Measurements from ENCODE around the gene LRCH3.

Gene LRCH3

DNA sequence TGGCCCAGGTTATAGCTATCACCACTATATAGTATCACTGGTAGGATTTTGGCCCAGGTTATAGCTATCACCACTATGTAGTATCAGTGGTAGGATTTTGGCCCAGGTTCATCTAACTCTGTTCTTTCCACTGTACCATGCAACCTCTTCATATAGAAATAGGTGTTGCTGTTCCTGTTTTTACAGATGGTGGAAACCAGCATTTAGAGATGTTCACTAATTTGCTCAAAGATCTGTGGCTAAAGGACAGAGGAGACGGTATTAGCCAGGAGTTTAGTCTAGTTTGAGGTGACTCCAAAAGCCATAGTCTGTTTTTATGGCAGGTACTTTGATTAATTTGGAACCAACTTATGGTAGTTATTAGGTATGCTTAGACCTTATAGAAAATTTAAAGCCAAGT lies 3.1 kb downstream of the LRCH3 start:
- no peak for DNase-seq

DNA sequence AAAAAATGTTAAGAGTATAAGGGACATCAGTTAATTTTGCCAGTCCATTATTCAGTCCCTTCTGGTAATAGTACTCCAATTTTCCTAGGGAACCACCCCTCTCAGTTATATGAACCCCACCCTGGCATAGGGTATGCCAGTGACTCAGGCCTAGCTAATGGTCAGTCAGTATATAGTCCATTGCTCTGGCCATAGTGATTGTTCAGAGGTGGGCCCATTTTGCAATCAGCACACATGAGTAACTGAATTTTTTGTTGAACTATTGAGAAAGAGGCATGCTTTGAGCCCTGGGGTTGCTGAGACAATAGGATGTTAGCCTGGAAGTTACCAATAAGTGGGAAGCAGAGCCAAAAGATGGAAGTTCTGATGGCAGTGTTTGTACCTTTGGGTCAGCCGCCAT lies 4.1 kb downstream of the LRCH3 start:
- no peak for DNase-seq

DNA sequence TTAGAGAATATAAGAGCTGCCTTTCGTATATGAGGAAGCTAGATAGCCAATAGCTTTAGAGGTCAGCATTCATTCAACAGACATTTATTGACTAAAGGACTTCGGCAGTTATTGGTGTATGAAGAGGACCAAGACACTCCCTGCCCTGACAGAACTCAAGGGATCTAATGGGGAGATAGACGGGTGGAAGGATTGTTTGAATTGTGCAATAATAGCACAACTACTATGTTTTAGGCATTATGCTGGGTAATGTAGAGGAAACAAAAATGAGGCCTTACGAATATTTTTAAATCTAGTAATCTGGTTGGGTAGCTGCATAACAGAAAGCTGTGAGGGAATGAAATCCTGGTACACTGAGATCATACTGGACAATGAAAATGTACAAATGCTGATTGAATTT lies 5.0 kb downstream of the LRCH3 start:
- DNase-seq: no peak

DNA sequence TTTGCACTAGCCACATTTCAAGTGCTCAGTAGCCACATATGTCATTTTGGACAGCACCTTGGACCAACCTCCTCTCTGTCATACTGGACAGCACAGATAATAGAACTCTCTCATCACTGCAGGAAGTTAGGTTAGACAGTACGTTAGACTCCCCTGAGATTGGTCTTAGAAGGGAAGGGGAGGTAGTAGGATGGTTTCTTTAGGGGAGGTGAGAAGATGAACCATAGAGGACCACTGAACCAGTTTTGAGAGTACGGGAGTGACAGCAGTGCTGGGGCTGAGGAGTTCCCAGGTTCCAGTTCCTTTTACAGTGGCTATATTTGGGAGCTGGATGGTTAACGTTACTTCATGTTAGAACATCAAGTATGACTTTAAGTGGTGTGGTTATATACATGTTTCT lies 7.8 kb downstream of the LRCH3 start:
- no peak for DNase-seq

DNA sequence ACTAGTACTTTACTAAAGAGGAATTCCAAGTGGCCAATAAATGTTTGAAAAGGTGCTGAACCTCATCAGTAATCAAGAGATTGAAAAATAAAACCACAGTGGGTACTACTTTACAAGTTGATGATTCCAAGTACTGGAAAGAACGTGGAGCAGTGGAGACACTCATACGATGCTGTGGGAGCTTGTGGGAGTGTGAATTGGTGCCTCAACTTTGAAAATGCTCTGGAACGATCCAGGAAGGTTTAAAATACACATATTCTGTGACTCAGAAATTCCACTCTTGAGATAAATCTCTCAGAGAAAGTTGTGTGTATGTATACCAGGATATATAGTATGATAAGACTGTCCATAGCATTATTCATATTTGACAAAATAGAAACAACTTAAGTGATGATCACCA lies 9.3 kb downstream of the LRCH3 start:
- DNase-seq: no peak

DNA sequence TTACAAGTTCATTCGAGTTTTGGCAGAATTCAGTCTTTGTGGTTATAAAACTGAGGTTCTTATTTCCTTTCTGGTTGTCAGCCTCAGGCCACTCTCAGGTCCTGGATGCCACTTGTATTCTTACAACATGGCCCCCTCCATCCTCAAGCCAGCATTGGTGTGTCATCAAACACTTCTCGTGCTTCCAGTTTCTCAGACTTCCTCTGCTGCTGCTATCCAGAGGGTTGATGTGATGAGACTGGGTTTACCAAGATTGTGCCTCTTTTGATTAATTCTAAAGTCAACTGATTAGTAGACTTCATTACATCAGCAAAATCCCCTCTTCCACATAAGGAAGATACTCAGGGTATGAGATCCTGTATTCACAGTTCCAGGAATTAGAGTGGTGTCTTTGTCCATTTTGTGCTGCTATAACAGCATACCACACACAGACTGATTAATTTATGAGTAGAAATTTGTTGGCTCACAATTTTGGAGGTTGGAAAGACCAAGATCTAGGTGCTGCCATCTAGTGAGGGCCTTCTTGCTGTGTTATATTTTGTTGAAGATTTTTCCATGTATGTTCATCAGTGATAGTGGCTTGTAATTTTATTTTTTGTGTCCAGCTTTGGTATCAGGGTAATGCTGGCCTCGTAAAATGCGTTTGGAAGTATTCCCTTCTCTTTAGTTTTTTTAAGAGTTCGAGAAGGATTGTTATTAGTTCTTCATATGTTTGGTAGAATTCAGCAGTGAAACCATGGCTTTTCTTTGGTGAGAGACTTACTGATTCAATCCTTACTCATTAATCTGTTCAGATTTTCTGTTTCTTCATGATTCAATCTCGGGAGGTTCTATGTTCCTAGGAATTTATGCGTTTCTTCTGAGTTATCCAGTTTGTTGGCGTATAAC lies 11.1 kb downstream of the LRCH3 start:
- DNase-seq: no peak

DNA sequence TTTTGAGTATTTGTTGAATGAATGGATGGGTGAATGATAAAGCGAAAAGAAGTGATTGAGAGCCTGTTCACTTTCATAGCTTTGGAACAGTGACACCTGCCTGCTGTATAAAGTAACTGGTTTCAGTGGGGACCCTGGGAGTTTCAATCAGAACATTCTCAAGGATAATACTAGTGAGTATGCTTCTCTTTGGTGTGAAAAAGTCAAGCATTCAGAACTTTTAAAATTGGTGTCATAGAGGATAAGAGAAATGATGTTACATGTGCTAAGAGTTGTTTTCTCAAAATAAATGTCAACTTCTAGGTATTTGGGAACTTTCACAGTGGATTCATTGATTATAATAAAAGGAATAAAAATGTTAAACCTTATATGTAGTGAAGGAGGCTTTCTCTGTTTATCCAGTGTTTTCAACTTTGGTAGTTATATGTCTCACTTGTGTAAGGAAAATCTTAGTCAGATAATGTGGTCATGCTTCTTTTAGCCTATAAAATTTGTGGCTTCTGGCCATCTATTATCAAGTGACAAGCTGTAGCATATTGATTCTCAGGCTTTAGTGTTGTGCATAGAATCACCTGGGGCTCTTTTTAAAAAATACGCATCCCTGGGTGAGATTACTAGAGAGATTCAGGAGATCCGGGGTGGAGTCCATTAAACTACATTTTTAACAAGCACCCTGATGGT lies 11.9 kb downstream of the LRCH3 start:
- no peak for DNase-seq

DNA sequence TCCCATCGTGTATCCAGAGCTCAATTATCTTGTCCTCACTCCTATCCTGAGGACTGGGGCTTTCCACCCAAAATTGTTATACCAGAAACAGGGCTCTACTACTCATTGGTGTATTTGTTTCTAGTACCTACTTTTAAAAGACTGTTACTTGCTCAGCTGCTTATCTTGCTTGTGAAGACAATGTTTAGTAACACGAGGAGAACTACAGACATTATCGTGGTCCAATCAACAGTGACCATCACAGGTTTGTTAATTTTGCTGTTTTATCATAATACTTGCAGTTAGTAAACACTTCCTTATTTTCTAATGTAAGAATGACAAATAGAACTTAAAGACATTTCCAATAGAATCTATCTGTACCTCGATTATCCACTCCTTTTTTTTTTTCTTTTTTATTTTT lies 13.5 kb downstream of the LRCH3 start:
- DNase-seq: no peak

DNA sequence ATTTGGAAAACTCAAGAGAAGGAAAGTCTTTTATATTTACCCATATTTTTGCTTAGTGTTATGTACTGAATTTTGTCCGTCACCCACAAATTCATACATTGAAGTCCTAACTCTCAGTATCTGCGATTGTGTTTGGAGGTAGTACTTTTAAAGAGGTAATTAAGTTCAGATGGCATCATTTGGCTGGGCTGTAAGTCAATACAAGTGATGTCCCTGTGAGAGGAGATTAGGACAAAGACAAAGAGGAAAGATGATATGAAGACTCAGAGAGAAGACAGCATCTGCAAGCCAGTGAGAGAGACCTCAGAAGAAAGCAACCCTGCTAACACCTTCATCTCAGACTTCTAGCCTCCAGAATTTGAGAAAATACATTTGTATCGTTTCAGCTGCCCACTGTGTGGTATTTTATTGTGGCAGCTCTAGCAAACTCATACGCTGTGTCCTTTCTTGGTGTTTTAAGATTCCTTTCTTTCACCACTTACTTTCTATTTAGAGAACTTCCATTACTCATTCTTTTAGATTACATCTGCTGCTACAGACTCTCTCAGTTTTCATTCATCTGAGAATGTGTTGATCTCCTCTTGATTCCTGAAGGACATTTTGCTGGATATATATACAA lies 17.0 kb downstream of the LRCH3 start:
- no peak for DNase-seq

DNA sequence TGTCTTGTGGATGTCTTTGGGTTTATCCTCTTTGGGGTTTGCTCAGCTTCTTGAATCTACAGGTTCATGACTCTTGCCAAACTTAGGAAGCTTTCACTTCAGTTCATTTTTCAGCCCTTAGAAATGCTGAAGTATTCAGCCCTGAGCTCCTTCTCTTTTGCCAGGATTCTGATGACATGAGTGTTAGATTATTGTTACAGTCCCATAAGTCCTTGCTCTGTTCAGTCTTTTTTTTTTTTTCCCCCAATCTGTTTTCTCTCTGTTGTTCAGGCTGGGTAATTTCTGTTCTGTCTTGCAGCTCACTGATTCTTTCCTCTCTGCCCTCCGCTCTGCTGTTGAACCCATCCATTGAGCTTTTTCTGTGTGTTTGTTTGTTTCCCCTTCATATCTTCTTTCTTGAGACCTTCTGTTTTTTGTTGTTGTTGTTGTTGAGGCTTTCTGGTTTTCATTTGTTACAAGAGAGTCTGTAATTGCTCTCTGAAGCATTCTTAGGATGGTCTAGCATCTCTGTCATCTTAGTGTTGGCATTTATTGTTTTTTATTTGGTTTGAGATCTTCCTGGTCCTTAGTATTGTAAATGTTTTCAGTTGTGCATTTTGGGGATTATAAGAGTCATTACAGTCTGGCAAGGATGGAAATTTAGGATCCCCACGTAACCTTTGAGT lies 18.4 kb downstream of the LRCH3 start:
- DNase-seq: no peak

DNA sequence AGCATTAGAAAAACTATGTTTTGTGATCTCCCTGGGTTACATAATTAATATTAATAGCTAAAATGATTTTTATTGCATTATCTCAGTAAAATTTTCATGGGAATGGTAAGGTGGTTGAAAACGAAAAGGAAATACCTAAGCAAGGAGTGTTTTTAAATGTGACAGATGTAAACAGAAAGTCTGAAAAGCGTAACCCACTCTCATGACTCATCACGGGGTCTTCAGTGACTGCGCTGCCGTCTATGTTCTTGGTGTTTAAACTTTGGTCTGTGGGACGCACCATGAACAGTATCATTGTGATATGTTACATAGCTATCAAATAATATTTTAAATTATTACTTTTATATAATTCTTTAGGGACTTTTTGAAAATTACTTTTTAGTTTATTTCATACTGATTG lies 19.8 kb downstream of the LRCH3 start:
- no peak for DNase-seq

DNA sequence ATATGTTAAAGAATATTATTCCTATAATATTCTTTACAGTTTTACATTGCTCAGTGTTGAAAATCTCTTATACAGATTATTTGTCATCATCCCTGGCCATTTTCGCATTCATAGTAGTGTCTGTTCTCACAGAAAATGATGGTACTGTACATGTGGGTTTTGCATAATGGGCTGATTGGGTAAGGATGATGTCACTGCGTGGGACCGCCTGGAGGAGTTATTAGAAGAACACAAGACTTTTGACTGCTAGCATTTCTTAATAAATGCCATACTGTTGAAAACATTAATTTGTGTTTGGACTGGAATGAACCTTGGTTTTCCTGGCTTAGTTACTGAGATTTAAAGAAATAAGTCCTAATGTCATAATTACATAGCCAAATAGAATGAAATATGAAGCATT lies 20.3 kb downstream of the LRCH3 start:
- no peak for DNase-seq

DNA sequence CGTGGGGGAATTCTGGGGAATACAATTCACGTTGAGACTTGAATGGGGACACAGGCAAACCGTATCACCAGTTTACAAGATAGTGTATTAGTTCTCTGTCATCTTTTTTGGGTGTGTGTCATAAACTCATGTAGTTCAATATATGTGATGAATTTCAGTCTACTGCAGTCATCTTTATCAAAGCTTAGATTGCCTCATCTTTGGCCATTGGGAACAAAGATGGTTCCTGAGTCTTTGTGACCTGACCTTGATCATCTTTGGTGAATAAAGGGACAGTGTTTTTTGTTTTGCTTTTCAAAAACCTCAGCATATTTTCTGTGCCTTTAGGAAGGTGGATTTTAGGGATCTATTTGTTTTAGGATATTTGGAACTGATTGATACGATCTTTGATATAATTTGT lies 23.3 kb downstream of the LRCH3 start:
- DNase-seq: no peak

DNA sequence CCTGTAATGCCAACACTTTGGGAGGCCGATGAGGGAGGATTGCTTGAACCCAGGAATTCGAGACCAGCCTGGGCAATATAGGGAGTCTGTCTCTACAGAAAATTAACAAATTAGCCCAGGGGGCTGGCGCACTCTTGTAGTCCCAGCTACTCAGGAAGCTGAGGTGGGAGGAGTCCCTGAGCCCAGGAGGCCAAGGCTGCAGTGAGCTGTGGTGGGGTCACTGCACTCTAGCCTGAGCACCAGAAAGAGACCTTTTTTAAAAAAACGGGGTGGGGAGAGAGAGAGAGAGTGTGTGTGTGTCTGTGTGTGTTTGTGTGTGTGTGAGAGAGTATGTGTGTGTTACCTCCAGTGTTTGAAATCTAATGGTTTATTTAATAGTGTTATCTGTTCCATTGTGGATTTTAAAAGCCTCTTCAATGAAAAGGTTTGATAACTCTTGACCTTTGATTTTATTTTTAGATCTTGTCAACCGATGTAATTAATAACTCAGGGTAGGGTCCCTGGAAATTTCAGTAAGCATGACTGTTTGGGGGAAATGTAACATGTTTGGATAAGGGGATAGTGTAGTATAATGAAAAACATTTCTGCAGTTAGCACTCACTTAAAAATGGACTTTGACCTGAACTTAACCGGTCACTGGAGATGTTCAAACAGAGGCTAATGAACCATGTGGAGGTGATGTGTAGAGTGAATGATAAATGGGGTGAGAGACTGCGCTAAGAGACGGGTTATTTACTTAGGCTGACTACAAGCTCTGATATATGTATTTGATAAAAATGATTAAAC lies 29.7 kb downstream of the LRCH3 start:
- DNase-seq: no peak

DNA sequence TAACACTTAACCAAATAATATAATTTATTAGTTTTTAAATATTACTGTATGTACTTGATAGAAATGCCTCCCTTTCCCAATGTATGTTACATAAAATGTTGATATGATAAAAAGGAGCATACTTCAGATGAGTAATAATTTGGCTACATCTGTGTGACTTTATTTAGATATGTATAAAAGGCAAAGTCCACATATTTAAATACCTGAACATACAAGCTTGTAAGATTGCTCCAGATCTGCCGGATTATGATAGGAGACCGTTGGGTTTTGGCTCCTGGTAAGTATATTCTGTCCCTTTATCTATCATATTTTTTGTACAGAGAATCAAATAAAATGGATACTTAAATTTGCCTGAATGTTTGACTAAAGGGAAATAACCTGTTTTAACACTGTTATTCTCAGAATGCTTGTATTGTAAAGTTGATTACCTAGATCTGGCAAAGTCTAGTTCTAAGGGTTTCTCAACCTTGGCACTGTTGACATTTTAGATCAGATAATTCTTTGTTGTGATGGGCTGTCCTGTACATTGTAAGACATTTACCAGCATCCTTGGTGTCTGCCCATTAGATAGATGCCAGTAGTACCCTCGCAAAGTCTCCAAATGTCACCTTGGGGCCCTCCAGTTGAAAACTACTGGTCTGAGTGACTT lies 38.5 kb downstream of the LRCH3 start:
- DNase-seq: no peak

DNA sequence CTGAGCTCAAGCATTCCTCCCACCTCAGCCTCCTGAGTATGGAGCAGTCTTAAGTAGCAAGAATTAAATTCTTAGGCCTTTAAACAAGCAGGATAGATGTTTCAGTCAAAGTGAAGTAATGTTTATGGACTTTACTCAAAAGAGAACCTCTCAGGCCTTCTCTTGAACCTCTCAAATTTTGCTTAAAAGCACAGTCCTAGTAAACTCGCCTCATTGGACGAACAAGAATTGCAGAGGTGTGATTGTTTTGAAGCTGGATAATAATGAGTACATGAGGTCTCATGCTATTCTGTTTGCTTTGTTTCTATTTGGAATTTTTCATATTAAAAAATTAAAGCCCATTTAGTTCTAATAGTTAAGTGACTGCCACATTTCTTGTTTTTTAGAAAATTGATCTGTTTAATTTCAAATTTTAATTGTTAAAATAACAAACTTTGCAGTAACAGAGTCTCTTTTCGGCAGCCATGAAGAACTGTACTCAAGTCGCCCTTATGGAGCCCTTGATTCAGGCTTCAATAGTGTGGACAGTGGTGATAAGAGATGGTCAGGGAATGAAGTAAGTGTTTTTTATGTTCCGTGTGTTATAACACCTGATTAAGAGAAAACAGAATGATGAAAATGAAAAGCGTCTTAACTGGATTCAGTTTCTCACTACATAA lies 39.4 kb downstream of the LRCH3 start:
- DNase-seq: no peak

DNA sequence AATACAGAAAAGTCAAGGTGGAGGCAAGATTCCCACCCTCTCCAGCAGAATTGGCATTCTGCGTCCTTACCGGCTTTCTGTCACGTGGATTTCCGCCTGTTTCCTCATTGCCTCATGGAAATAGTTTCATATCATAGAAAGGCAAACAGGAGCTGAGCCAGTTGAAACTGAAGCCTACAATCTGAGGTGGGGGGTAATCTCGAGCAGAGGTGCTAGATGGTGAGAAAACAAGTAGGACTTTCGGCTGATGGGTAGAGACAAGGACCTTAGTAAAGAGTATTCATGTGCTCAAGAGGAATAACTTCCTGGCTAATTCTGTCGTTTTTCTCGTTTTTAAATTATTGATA lies 39.9 kb downstream of the LRCH3 start:
- DNase-seq: no peak

DNA sequence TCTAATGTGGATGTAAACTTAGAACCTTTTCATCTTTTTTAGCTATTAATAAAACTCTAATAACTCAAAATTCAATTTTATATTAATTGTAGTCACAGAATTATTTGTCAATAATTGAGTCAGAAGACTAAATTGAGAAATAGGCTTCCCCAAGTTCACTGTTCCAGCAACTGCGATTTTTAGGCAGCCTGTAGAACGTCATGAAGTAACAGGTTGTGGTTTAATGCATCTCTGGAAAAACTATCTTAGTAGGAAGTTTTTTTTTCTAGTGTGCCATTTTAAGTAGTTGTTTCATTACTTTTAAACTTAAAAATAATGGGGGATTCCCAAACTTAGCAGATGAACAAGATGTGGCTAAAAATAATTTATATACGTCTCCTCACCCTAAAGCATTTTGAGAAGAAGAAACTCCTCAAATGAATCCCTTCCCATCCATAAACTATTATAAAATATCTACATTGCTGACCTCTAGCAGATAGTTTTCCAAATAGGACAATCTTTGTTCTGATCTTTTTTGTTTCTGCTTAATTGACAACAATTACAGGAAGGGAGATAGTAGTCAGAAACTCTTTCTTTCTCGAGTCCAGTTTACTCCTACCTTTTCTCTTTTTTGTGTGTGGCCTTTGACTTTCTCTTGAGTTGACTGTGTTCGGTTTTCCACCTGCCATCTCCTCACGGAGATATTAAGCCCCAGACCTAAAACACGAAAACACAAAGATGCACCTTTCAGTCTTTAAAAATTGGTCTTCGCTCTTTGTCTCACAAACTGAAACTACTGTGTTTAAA lies 43.1 kb downstream of the LRCH3 start:
- DNase-seq: no peak

DNA sequence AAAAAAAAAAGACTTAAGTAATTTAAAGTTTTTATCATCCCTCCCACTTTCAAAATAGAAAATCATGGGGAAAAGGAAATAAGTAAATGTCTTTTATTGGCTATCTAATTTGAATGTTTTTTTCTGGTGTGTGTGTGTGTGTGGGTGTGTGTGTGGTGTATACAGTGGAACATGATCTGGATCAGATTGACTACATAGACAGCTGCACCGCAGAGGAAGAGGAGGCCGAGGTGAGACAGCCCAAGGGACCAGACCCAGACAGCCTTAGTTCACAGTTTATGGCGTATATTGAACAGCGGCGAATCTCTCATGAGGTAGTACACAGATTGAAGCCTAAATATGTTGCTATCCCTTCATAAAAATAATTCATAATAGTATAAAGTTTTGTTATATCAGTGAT lies 44.5 kb downstream of the LRCH3 start:
- no peak for DNase-seq

DNA sequence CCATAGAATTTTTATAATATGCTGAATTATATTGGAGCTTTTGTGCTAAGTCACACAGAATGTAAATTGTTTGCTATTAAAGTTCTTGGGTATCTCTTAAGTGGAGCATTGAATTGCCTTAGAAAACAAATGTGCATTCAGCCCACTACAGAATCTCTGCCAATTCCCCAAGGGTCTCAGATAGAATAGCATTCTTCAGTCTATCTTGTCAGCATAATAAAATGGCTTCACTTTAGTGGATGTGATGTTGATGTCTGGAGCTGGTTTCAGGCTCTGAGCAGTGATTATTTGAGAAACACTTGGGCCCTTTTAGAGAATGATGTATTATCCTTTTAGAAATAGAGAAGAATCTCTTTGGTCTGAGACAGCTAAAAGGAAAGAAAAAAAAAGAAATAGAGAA lies 45.2 kb downstream of the LRCH3 start:
- no peak for DNase-seq

DNA sequence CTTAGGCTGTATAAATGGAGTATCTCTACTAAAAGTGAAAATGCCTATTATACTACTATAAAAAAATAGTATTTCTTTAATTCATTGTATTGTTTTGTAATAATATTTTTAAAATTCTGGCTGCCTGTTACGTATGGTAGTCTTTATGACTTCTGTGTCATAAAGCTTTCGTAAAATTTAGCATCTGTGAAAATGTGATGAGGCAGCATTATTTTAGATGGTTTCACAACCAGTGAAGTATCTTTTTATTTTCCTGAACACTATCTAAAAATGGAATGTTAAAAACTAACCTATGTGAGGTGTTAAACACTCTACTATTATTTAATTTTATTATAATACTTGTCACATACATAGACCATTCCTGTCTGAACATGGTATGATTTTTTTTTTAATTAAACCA lies 46.2 kb downstream of the LRCH3 start:
- no peak for DNase-seq

Data from NCI-H345 (cell line).